Measurements from ENCODE around the gene FRMD4A.

GRCh38 chr10:13973742-13974141 is 357.0 kb downstream of the FRMD4A start:
- TF ChIP-seq CTCF (IDR thresholded peaks at IDR 0.05) (no peak), EZH2phosphoT487 (IDR thresholded peaks at IDR 0.05; ENCODE audit: borderline replicate concordance, low read depth) (no peak), EP300 (IDR thresholded peaks at IDR 0.05; ENCODE audit: borderline replicate concordance in 1 of 2, low read depth in 1 of 2, low read length in 1 of 2) (0 out of 4 replicates have a peak, but pooled peaks of 1 of the 2 experiments have one; percentile 10), RAD21 (IDR thresholded peaks at IDR 0.05; ENCODE audit: low read length) (no peak), MXI1 (IDR thresholded peaks at IDR 0.05; ENCODE audit: low read depth, low read length) (no peak), POLR2AphosphoS5 (IDR thresholded peaks at IDR 0.05; ENCODE audit: low read depth, low read length) (no peak), RCOR1 (IDR thresholded peaks at IDR 0.05; ENCODE audit: low read length) (no peak), ELF1 (IDR thresholded peaks at IDR 0.05) (no peak)
